Stomach (tissue), 9 donors: Measurements from ENCODE around the gene P3R3URF. TPM values are rescaled to one million over a fixed set of nuclear protein-coding genes. Genes with fewer than 3 reads are reported as not detected.
A peak's percentile ranks its signal among the peaks of the same experiment; 100 is the strongest.

Source experiments
- DNase-seq, 2 donors: peaks; one replicate each; pipeline versions ENCODE4 v3.0.0 to v3.0.0-alpha.2; 2013 to 2019
- H3K27ac ChIP-seq, 5 donors: fragments of 200-600 bp in 4 of 5; sonication (generic) in 4 of 5; one replicate each; pipeline ENCODE4 v1.5.1; 2013 to 2019; ENCODE audit warnings: mild to moderate bottlenecking in 1 of 5, moderate library complexity in 1 of 5
- H3K27me3 ChIP-seq, 3 donors: fragments of 200-600 bp; sonication (generic); one replicate each; pipeline ENCODE4 v1.5.1; 2017 to 2019; ENCODE audit warnings: mixed run types in 1 of 3
- H3K36me3 ChIP-seq, 4 donors: fragments of 200-600 bp; sonication (generic); 1 replicate in 3 of 4; 2 replicates in 1 of 4; pipeline ENCODE4 v1.5.1; 2016 to 2019
- H3K4me1 ChIP-seq, 4 donors: fragments of 200-600 bp; sonication (generic); one replicate each; pipeline ENCODE4 v1.5.1; 2016 to 2019
- H3K4me3 ChIP-seq, 4 donors: fragments of 200-600 bp; sonication (generic) in 3 of 4; one replicate each; pipeline ENCODE4 v1.5.1; 2016 to 2019; ENCODE audit warnings: mild to moderate bottlenecking in 1 of 4
- H3K9me3 ChIP-seq, 4 donors: fragments of 200-600 bp; sonication (generic); one replicate each; pipeline ENCODE4 v1.5.1; 2016 to 2019
- CTCF ChIP-seq, 7 experiments: fragments of 450-650 bp in 4 of 7; fragments of 200-600 bp in 3 of 7; sonication (generic) in 3 of 7; IDR thresholded peaks; one replicate each; pipeline ENCODE4 v1.5.1; 2016 to 2019; ENCODE audit warnings: antibody characterized with exemption in 7 of 7, control low read depth in 2 of 7, mild to moderate bottlenecking in 1 of 7
- EP300 ChIP-seq: sonication (generic); formaldehyde crosslinking; IDR thresholded peaks from one replicate; pipeline ENCODE4 v1.6.1; 2017; ENCODE audit warnings: antibody characterized with exemption
- POLR2A ChIP-seq, 4 donors: fragments of 450-650 bp; IDR thresholded peaks; one replicate each; pipeline ENCODE4 v1.6.1; 2016; ENCODE audit warnings: antibody characterized with exemption in 4 of 4, control low read depth in 2 of 4, mild to moderate bottlenecking in 1 of 4, moderate library complexity in 1 of 4
- POLR2AphosphoS5 ChIP-seq, 3 donors: sonication (generic); formaldehyde crosslinking; IDR thresholded peaks; one replicate each; pipeline ENCODE4 v1.6.1; 2016; ENCODE audit warnings: antibody characterized with exemption in 3 of 3
- WGBS, 5 donors: extraction: QIAGEN DNeasy Blood & Tissue Kit in 3 of 5; methylation state at CpG; one replicate each; pipeline versions ENCODE4 v1.1.5 to v1.1.7; 2013 to 2018; 5-methylcytosine and 5-hydroxymethylcytosine counted together
- intact Hi-C: fragments of 100-400 bp; cut with DNase I; formaldehyde crosslinking; loops from one replicate; pipeline ENCODE4 v1.15.1; 2023; ENCODE audit warnings: low total_unique reads
- polyA plus RNA-seq, 3 donors: library from polyadenylated mRNA; stranded (reverse); fragments of 200-250 nt; gene quantifications; one replicate each; pipeline ENCODE4 v1.2.3, GENCODE V29; 2013
- total RNA-seq, 5 donors: library from RNA; depleted of rRNA; stranded (reverse); fragments of >200 nt; gene quantifications; one replicate each; pipeline versions ENCODE4 v1.1.0 to v1.2.3, GENCODE V29; 2014 to 2016
- donor health status: healthy with polysubstance abuse.
- donor health status: Bipolar disorder and iron deficiency.
- donor health status: healthy.

P3R3URF gene
- total and polyA plus RNA-seq, 8 donors = not detected

DNA sequence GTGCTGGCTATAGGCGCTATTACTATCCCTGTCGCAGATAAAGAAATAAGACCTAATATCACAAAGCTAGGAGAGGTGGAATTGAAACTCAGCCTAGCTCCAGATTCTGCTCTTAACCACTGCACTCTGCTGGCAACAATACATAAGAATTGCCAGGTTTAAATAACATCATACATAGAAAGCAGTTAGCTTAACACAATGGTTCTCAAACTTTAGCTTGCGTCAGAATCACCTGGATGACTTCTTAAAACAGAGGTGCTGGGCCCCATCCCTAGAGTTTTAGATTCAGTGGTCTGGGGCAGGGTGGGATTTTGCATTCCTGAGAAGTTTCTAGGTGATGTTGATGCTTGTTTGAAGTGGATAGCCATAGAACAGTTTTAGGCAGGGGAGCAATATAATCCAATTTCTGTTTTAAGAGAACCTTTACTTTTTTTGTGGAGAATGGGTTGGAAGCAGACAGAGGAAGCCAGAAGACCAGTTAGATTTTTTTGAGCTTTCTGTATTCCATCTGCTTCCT is 23.0 kb upstream of the P3R3URF start:
- Histone ChIP-seq H3K4me1 (peaks cover 9 to 67% (median 54%) of the 10 kb centered on the region in 4 donors), H3K36me3 (peaks cover 0 to 26% (median 17%) of the 10 kb centered on the region in 4 donors), H3K9me3 (no peaks in the 10 kb centered on the region), H3K27ac (peak overlapping the region in 3 of 5 donors; percentile 71 to 91 (median 86)), H3K27me3 (no peaks in the 10 kb centered on the region), H3K4me3 (peak overlapping the region in 3 of 4 donors; percentile 74 to 88 (median 83))
- DNase-seq = no peak
- intact Hi-C loops = no loop called here
- WGBS, 5 donors = 53 to 72% (median 59%) methylated on average over 3 of the region's 3 CpGs
- TF ChIP-seq POLR2A (IDR thresholded peaks at IDR 0.05) (no peak), EP300 (no peak), CTCF (IDR thresholded peaks at IDR 0.05) (no peak), POLR2AphosphoS5 (IDR thresholded peaks at IDR 0.05) (no peak)

DNA sequence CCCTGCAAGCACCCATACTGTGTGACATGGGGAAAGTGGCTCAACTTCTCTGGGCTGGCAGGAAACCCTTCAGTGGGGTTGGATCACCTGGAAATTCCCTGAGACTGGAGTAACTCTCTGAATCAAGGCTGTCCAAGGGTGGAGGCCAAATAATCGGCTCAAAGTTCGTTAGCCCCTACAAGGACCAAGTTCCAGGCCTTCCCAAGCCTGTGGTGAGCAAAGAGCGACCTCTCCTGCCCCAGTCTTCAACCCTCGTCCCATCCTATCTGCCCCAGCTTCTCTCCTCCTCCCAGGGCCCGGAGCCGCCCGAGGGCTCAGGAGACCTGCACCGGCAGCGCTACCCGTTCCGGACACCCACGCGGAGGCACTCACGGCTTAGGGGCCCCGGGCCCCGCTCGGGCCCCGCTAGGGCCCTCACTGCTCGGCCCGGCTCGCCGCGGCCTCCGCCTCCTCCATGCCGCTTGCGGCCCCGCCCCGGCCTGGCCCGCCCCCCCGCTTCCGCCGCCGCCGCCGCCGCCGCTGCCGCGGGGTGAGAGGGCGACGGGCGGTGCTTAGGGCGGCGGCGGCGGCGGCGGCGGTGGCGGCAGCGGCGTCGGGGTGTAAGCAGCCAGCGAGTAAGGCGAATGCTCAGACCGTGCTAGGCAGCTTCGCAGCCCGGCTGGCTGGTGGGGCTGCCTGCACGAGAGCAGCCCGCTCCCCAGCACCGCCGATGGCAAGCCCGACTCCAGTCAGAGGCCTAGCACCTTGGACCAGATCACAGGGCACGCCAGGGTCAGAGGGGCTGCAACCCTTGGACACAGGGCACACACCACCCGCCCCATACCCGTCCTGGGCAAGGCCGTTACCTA is 21.9 kb upstream of the P3R3URF start, which contains the start of gene POMGNT1:
POMGNT1 (minus strand) TSS at position 471 of the 848 bp plus-strand sequence. CDS start 613 bp downstream, outside the sequence.
- peaks cover 9 to 57% (median 44%) of the 10 kb centered on the region in 4 donors for H3K4me1 ChIP-seq
- intact Hi-C loops = no loop called here
- WGBS, 5 donors = 0 to 1% (median 1%) methylated on average over 16 to 64 of the region's 67 CpGs
- H3K9me3 ChIP-seq = no peaks in the 10 kb centered on the region
- H3K36me3 ChIP-seq = peaks cover 7 to 37% (median 28%) of the 10 kb centered on the region in 4 donors
- H3K4me3 ChIP-seq = peak within 1 kb of the TSS; percentile 74 to 88 (median 78)
- TF ChIP-seq EP300 = no peak
- peak in 1 of 3 donors; percentile 62 for TF ChIP-seq POLR2AphosphoS5 (IDR thresholded peaks at IDR 0.05)
- no peak for TF ChIP-seq CTCF (IDR thresholded peaks at IDR 0.05)
- H3K27ac ChIP-seq = peak within 1 kb of the TSS; percentile 74 to 93 (median 86)
- H3K27me3 ChIP-seq = no peaks in the 10 kb centered on the region
- peak; percentile 75 to 92 for DNase-seq

DNA sequence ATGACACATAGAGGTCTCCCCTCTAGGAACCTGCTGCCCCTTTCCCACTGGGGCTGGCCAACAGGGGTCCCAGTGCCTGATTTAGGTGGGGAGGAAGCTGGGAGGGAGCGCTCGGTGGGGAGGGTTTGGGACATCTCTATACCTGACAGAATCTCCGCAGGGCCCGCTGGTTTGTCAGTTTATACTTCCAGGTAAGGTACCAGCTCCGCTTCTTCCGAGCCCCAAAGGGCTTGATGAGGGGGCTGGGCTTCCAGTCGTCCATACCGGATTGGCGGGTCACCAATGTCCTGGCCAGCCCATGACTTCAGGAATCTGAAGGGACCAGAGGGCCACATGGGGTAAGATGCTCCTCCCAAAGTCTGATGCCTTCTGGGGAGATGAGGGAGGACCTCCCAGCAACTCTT is 21.3 kb upstream of the P3R3URF start:
- DNase-seq = no peak
- peaks cover 12 to 43% (median 34%) of the 10 kb centered on the region in 4 donors for H3K36me3 ChIP-seq
- no peaks in the 10 kb centered on the region for H3K9me3 ChIP-seq
- TF ChIP-seq CTCF (IDR thresholded peaks at IDR 0.05) (no peak), POLR2AphosphoS5 (IDR thresholded peaks at IDR 0.05) (no peak), EP300 (no peak), POLR2A (IDR thresholded peaks at IDR 0.05) (no peak)
- peaks cover 9 to 51% (median 37%) of the 10 kb centered on the region in 4 donors for H3K4me1 ChIP-seq
- H3K4me3 ChIP-seq = peak overlapping the region; percentile 74 to 88 (median 78)
- H3K27me3 ChIP-seq = no peaks in the 10 kb centered on the region
- H3K27ac ChIP-seq = peak overlapping the region in 4 of 5 donors; percentile 74 to 91 (median 82)
- intact Hi-C loops = no loop called here
- 29 to 55% (median 43%) methylated on average over 8 to 9 of the region's 9 CpGs for WGBS, 5 donors

- DNase-seq = no peak
- H3K36me3 ChIP-seq = peaks cover 12 to 52% (median 44%) of the 10 kb centered on the region in 4 donors
- H3K9me3 ChIP-seq = no peaks in the 10 kb centered on the region
- peak overlapping the region in 2 of 5 donors; percentile 36 to 86 for H3K27ac ChIP-seq
- intact Hi-C loops = no loop called here
- H3K4me3 ChIP-seq = no peak overlapping the region
- H3K27me3 ChIP-seq = no peaks in the 10 kb centered on the region
- peaks cover 9 to 49% (median 35%) of the 10 kb centered on the region in 4 donors for H3K4me1 ChIP-seq
- WGBS, 5 donors = 87 to 96% (median 91%) methylated on average over 9 of the region's 9 CpGs
- TF ChIP-seq EP300 = no peak
- TF ChIP-seq POLR2AphosphoS5 (IDR thresholded peaks at IDR 0.05) = no peak
- no peak for TF ChIP-seq CTCF (IDR thresholded peaks at IDR 0.05)
- TF ChIP-seq POLR2A (IDR thresholded peaks at IDR 0.05) = no peak
These were observed 20.3 kb upstream of the P3R3URF start for GRCh38 chr1:46196609-46197008.
